Stimulated activated CD8-positive, alpha-beta memory T cell treated with anti-CD3 and anti-CD28 coated beads, Interleukin-15, amount 100 ng/mL, for 48 hours (primary cell): ENCODE measurements around the gene CXCL5.
"Not testable (repeated sequence)": the region's sequence is repeated elsewhere in the genome, so short reads cannot be mapped to it uniquely, and the experiment has no call there.

Experiments
- DNase-seq, 2 donors: peaks; one replicate each; pipeline ENCODE4 v3.0.0-alpha.2; 2020; ENCODE audit warnings: low read depth in 2 of 2

The CXCL5 gene

DNA sequence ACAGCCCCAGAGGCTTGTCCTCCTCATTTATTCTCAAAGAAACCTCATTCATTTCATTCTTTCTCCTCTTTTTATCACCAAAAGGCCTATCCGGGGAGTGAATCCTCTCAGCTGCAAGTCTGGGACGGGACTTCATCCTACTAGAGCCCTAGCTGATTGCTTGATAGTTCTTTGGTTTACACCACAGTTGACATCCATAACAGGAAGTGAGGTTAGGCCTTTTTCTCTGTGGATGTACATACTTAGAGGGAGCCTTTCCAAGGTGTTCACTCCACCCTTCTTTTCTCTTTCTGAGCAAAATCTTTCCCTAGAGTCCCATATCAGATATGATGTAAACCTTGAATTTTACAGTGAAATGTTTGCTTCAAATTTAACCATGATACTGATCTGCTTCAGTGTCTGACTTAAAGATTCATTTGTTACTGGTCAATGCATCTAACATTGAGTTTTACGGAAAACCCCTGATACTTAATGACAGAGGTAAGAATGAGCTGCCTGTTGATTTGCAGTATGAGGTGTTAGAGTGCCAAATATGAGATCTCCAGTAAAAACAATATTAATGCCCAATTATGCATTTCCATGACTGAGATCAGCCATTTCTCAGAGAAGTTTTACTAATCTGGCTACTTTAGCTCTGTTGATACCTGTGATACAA, 16.8 kb upstream of the CXCL5 start:
- no peak for DNase-seq

- DNase-seq = no peak
Measured at GRCh38 chr4:74014332-74014731, 15.9 kb upstream of the CXCL5 start.

- DNase-seq = no peak
Measured at GRCh38 chr4:74013264-74013663, 14.8 kb upstream of the CXCL5 start.

DNA sequence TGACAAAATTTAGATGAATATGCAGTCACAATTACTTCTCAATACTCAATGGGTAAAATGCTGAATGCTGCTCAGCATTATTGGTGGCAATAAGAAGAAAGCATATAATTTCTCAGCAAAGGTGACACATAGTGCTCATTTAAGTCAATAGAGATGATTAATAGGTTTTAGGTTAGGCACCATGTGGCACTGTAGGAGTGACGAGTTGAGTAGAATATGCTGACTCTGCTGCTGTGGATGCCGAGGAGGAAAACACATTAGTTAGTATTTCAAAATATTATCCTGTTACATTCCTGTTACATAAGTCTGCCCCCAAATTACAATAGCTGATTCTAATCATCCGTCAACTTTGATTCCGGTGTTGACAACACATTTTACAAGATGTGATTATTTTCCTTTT, 13.7 kb upstream of the CXCL5 start:
- no peak for DNase-seq

- no peak for DNase-seq
Measured at GRCh38 chr4:74009307-74009706, 10.8 kb upstream of the CXCL5 start.

DNA sequence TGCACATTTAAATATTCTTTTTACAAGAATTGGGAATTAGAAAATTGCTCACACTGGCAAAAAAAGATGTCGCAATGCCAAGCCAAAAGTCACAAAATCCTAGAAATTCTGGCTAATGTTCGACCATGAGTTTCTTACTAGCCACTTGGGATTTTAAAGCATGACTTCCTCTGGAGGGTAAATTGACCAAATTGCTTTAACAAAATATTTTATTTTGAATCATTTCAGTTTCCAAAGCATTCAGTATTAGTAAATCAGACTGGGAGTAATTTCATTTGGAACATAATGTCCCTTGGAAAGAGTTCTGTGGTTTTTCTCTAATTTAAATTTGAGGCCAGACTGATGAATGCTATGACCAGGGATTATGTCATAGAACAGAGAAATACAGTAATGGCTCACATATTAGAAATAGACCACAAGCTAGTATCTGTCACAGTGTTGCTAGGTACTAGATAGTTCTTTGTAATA, 7.6 kb upstream of the CXCL5 start:
- DNase-seq = no peak

DNA sequence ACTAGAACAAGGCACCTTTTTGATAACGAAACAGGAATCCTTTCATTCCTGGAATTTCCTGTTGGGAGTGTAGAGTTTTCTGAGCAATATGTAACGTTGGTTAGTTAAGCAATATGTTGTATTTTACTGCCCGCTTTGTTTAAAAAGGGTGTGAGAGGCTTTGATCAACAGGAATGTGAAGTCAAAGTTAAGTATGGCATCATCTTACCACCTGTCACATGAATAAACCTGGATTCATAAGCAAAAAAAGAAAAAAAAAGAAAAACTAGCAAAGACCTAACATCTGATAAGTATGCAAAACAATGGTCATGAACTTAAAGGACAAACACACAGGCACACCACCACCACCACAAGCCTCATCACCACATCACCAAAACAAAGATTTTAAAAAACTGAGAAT, 7.1 kb upstream of the CXCL5 start:
- DNase-seq = no peak

DNA sequence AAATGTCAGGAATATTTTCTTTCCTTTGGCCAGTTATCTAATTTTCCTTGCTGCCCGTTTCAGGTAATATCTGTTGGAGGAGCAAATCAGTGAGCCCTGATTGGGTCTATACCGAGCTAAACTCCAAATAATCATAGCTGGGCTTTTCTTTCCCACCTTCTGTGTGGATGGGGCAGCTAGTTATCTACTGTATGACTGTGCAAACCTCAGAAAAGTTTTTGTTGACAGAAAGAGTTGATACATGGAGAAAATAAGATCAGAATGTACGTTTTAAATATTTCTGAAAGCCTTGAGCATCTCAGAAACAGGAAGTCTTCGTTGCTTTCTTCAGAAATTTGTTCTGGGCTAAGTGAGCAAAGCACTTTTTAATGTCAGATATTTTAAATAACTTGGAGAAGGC, 6.2 kb upstream of the CXCL5 start:
- no peak for DNase-seq

DNA sequence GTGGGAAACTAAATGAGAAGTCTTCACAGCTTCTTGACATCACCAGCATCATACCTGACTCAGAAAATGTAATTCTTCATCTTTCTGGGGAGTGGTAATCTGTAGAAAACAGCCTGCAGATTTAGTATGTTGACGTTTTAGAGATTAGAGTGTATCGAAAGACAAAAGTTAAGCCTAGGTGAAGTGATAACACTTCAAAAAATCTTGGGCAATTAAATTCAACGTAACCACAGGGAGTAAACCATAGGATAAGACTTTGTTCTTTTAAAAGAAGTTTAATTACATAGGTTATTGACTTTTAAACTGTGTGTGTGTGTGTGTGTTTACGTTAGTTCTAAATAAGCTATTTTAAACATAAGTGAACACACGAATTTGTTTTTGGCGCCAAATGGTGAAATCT, 1.8 kb upstream of the CXCL5 start:
- no peak for DNase-seq

GRCh38 chr4:73992050-73992449, 6.4 kb downstream of the CXCL5 start:
- DNase-seq = no peak

- DNase-seq = no peak
Measured at GRCh38 chr4:73991742-73992000, 6.8 kb downstream of the CXCL5 start.

DNA sequence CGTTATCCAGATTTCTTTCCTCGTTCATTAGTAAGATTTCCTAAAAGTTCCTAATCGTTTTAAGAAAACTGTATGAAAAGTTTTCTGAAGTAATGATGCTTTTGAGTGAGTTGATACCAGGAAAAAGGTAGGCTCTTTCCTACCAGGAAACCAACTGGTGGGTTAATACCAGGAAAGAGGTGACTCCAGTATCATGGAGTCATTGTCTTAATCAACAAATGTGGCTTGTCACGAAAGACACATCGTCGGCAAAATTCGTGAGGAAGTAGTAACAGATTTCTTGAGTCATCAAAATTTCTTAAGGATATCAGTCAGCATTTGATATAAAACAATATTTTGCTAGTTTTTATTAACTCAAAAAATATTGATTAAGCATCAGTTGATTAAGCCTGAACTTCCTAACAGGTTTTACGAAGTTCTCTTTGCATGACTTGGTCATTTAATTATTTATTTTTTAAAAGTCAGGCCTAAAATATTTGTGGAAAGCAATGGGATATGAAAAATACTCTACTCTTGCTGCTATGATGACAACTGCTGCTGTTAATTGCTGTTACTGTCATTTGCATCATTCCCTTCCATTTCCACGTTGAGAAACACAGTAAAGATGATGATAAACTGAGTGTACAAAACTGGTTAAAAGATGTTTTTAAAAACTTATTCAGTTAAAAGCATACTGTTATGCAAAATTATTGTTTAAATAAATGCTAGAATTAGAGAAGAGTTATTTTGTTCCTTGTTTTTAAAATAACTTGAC, 7.3 kb downstream of the CXCL5 start:
- no peak for DNase-seq

- no peak for DNase-seq
Measured at GRCh38 chr4:73989928-73990327, 8.5 kb downstream of the CXCL5 start.

DNA sequence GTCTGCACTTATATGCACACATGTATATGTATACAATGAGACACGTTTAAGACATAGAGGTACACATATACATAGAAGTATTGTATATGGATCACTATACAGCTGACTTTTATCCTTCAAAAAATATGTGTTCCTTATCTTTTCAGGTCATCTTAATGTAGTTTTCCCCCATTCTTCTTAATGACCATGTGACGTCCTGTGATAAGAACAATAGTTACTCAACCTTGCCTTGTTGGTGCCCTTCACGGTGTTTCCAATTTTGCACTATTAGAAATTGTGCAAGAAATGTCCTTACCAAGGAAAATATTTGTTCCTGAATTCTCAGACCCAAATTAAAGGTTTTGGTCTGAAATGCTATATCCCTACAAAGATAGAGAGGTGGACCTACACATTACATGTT, 9.4 kb downstream of the CXCL5 start:
- DNase-seq = no peak

- DNase-seq = no peak
Measured at GRCh38 chr4:73988061-73988460, 10.4 kb downstream of the CXCL5 start, which contains the start of gene PPBP. PPBP (minus strand) TSS chr4:73988190; CDS start chr4:73988103, 87 bp downstream.

DNA sequence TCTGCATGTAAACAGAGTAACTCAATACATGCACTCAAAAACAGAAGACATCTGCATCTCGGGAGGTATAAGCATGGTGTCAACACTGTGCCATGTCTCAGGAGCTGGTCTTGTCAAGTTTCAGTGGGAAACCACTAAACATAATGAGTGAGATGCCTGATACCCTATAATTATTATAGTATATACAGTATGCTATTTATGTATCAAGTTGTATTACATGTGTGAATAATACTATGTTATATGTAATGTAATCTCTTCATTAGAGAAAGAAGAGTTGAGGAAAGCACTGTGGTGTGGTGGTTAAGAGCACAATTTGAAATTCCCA, 13.0 kb downstream of the CXCL5 start:
- DNase-seq = no peak

DNA sequence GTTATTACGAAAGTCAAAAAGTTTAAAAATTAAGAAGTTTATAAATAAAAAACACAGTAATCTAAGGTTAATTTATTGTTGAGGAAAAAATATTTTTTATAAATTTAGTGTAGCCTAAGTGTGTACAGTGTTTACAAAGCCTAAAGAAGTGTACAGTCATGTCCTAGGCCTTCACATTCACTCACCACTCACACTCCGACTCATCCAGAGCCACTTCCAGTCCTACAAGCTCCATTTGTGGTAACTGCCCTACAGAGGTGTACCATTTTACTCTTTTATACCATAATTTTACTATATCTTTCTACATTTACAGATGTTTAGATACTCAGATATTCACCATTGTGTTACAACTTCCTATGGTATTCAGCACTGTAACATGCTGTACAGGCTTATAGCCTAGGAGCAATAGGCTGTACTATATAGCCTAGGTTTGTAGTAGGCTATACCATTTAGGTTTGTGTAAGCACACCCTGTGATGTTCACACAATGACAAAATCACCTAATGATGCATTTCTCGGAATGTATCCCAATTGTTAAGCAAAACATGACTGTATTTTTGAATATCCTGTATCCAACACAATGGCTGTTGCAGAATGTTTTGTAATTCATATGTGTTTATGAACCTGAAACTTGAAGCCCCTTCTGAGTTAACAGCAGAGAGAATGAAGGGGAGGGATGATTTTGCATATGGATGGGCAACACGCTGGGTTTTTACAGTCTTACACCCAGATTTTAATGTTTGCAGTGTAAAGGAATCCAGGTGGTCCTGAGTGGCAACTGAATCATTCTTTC, 13.5 kb downstream of the CXCL5 start:
- DNase-seq = no peak

DNA sequence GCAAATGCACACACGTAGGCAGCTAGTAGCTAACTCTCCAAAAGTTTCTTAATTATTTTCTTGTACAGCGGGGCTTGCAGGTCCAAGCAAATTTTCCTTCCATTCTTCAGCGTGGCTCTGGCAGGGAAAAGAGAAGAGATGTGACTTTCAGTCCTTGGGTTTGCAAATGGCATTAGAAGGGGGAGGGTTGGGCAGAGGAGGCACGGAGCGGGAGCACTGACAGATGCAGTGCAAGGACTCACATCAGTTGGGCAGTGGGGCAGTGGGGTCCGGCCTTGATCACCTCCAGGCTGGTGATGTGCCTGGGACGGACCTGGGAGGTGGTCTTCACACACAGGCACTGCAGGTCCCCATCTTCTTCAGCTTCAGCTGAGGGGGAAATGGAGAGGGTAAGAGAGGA, 17.3 kb downstream of the CXCL5 start:
- DNase-seq = not testable (repeated sequence)

GRCh38 chr4:73979407-73979957, 19.0 kb downstream of the CXCL5 start:
- no peak for DNase-seq

DNA sequence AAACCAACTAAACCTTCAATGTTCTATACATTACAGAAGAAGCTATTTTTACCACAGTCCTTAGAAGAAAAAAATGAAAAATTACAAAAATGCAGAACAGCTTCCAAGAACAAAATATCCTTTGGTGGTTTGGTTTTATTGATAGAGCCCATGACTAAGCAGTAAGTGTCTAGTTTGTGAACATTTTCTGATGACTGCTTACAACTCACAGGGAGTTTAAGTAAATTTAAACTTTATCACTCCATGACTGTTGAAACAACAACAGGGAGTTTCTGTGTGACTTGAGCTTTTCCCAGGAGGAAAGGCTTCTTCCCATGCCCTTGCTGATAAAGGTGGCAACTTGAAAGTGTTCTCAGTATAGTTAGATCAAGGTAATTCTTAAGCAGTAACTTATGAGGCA, 19.6 kb downstream of the CXCL5 start:
- no peak for DNase-seq

GRCh38 chr4:73976716-73977115, 21.8 kb downstream of the CXCL5 start:
- no peak for DNase-seq

DNA sequence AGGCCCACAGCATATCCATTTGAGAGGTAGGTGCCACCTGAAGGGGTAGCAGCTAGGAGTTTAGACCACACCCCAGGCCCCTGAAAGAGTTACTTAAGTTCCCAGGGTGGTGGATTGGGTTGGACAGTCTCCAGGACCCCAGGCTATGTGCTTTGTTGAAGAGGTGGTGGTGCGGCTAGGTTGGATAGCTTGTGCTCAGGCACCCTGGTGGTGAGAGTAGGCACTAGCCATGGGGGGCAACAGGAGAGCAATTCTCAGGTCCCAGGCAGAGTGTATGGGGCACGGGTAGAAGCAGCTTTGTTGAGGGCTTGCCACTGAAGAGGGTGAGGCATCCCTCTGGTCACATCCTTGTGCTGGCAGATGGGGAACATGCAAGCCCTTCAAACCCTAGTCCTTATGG, 22.3 kb downstream of the CXCL5 start:
- DNase-seq = no peak

GRCh38 chr4:73974352-73974751, 24.1 kb downstream of the CXCL5 start:
- DNase-seq = no peak
